ENCODE results near the gene ARAP3. TPM values are rescaled to one million over a fixed set of nuclear protein-coding genes. Genes with fewer than 3 reads are reported as not detected.

Gene ARAP3
- total RNA-seq, 3 donors from 2014 or later = 2.6 to 12.1 (median 5.9) TPM

- no peaks in the 10 kb centered on the region for H3K4me1 ChIP-seq
- H3K9me3 ChIP-seq = no peaks in the 10 kb centered on the region
- DNase-seq (ENCODE audit: low spot score in 2 of 2) = peak; percentile 61 to 77
- no peak overlapping the region for H3K4me3 ChIP-seq
- no peak overlapping the region for H3K27ac ChIP-seq
- no peaks in the 10 kb centered on the region for H3K36me3 ChIP-seq
- intact Hi-C loops (cut with DNase I; ENCODE audit: low total_unique reads) = no loop called here
- H3K27me3 ChIP-seq = no peaks in the 10 kb centered on the region
- no peak for TF ChIP-seq POLR2A (IDR thresholded peaks at IDR 0.05)
- no peak for TF ChIP-seq POLR2AphosphoS5 (IDR thresholded peaks at IDR 0.05)
- peak; percentile 63 to 84 (median 70) for TF ChIP-seq CTCF (IDR thresholded peaks at IDR 0.05)
Measured at GRCh38 chr5:141664733-141665461, 17.1 kb downstream of the ARAP3 start.

DNA sequence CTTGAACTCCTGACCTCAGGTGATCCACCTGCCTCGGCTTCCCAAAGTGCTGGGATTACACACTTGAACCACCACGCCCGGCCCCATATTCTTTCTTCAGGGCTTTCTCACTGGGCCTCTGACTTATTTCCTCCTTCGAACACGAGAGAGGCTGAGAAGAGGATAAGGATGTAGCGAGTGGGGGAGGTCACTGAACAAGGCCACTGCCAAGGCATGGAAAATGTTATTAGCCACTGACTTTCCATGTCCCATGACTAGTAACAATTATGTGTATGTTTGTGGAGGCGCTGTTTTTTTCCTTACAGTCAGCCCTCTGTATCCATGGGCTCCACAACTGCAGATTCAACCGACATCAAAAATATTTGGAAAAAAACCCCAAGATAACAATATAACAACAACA, 18.5 kb downstream of the ARAP3 start:
- no peaks in the 10 kb centered on the region for H3K4me1 ChIP-seq
- no peaks in the 10 kb centered on the region for H3K9me3 ChIP-seq
- no peaks in the 10 kb centered on the region for H3K27me3 ChIP-seq
- no peak overlapping the region for H3K4me3 ChIP-seq
- H3K27ac ChIP-seq = no peak overlapping the region
- no peak for DNase-seq (ENCODE audit: low spot score in 2 of 2)
- TF ChIP-seq POLR2AphosphoS5 (IDR thresholded peaks at IDR 0.05) (no peak), POLR2A (IDR thresholded peaks at IDR 0.05) (no peak), CTCF (IDR thresholded peaks at IDR 0.05) (no peak)
- intact Hi-C loops (cut with DNase I; ENCODE audit: low total_unique reads) = no loop called here
- H3K36me3 ChIP-seq = no peaks in the 10 kb centered on the region

GRCh38 chr5:141662028-141662427, 20.0 kb downstream of the ARAP3 start:
- no peaks in the 10 kb centered on the region for H3K36me3 ChIP-seq
- no peaks in the 10 kb centered on the region for H3K4me1 ChIP-seq
- no peaks in the 10 kb centered on the region for H3K9me3 ChIP-seq
- no peak overlapping the region for H3K27ac ChIP-seq
- intact Hi-C loops (cut with DNase I; ENCODE audit: low total_unique reads) = no loop called here
- no peaks in the 10 kb centered on the region for H3K27me3 ChIP-seq
- no peak overlapping the region for H3K4me3 ChIP-seq
- TF ChIP-seq CTCF (IDR thresholded peaks at IDR 0.05) = no peak
- TF ChIP-seq POLR2A (IDR thresholded peaks at IDR 0.05) = no peak
- TF ChIP-seq POLR2AphosphoS5 (IDR thresholded peaks at IDR 0.05) = no peak
- no peak for DNase-seq (ENCODE audit: low spot score in 2 of 2)

DNA sequence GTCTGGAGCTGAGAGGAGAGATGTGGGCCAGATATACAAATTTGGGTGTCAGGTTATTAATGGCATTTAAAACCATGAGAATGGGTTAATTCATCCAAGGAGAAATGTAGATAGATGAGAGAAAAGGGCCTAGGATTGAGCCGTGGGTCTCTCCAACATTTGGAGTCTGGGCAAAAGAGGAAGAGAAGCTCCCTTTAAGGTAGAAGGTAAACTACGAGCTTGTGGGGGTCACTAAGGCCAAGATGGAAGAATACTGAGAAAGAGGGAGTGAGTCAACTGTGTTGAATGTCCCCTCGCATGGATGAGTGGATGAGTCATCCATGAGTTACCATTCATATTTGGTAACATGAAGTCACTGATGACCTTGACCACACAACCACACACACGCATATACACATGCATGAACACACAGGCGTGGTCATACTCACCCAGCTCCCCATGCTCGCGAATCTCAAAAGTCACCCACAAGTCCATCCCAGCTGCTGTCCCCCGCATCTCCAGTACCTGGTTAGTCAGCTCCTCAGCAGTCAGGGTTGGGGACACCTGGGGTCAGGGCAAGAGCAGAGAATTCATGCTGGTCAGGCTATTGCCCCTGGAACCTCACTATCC, 24.0 kb downstream of the ARAP3 start:
- Histone ChIP-seq H3K27me3 (no peaks in the 10 kb centered on the region), H3K4me1 (no peaks in the 10 kb centered on the region), H3K27ac (no peak overlapping the region), H3K36me3 (no peaks in the 10 kb centered on the region), H3K9me3 (no peaks in the 10 kb centered on the region), H3K4me3 (no peak overlapping the region)
- TF ChIP-seq CTCF (IDR thresholded peaks at IDR 0.05) (no peak), POLR2AphosphoS5 (IDR thresholded peaks at IDR 0.05) (no peak), POLR2A (IDR thresholded peaks at IDR 0.05) (no peak)
- DNase-seq (ENCODE audit: low spot score in 2 of 2) = no peak
- intact Hi-C loops (cut with DNase I; ENCODE audit: low total_unique reads) = no loop called here

- Histone ChIP-seq H3K27ac (no peak overlapping the region), H3K9me3 (no peaks in the 10 kb centered on the region), H3K27me3 (no peaks in the 10 kb centered on the region), H3K4me3 (no peak overlapping the region), H3K4me1 (no peaks in the 10 kb centered on the region), H3K36me3 (no peaks in the 10 kb centered on the region)
- intact Hi-C loops (cut with DNase I; ENCODE audit: low total_unique reads) = no loop called here
- TF ChIP-seq POLR2A (IDR thresholded peaks at IDR 0.05) (no peak), POLR2AphosphoS5 (IDR thresholded peaks at IDR 0.05) (no peak), CTCF (IDR thresholded peaks at IDR 0.05) (no peak)
- DNase-seq (ENCODE audit: low spot score in 2 of 2) = no peak
Measured at GRCh38 chr5:141657404-141657803, 24.6 kb downstream of the ARAP3 start.
